Measurements from ENCODE around the gene P3H1. TPM values are rescaled to one million over a fixed set of nuclear protein-coding genes. Genes with fewer than 3 reads are reported as not detected.

The P3H1 gene
- total RNA-seq, 1 experiment from 2014 or later: 22.8 TPM

DNA sequence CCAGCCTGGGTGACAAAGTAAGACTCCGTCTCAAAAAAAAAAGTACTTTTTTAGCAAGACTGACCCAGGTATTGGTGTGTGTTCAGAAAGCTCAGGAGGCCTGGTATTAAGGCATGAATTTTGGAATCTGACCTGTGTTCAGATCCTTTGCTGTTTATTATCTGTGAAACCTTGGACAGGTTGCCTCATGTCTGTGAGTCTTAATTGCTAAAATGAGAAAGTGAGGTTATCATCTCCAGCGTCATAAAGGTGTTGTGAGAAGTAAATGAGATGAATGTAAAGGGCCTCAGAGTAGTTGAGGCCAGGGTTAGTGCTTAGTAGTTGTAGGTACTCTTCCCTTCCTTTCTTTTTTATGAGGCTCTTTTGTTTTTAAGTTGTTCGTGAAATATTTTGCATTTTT is 3.0 kb upstream of the P3H1 start:
- H3K36me3 ChIP-seq (ENCODE audit: low read depth): no peaks in the 10 kb centered on the region
- no peaks in the 10 kb centered on the region for H3K27me3 ChIP-seq (ENCODE audit: insufficient read depth, low read depth)
- no peaks in the 10 kb centered on the region for H3K9me3 ChIP-seq (ENCODE audit: insufficient read depth, low read depth)
- intact Hi-C loops (cut with micrococcal nuclease; ENCODE audit: unreplicated experiment): loop anchor here (10.0 kb wide), 2 partner anchors 645 to 1335 kb away; no protein-coding TSS in a partner anchor
- peaks cover 23% of the 10 kb centered on the region for H3K4me1 ChIP-seq (replicated peaks; ENCODE audit: insufficient read depth)
- no peak overlapping the region for H2AFZ ChIP-seq
- H3K4me3 ChIP-seq: no peak overlapping the region
- ChIA-PET POLR2A (ENCODE audit: unreplicated experiment) (no interaction called here), CTCF (no interaction called here)
- H3K27ac ChIP-seq: no peak overlapping the region
- no peaks in the 10 kb centered on the region for H3F3A ChIP-seq (ENCODE audit: insufficient read depth, low read depth)
- no peaks in the 10 kb centered on the region for H4K20me1 ChIP-seq (ENCODE audit: insufficient read depth)
- no peaks in the 10 kb centered on the region for H3K9me2 ChIP-seq (ENCODE audit: insufficient read depth)
- no peak for TF ChIP-seq CTCF (conservative IDR thresholded peaks at IDR 0.05)
- TF ChIP-seq EZH2 (IDR thresholded peaks at IDR 0.05; ENCODE audit: low read depth): no peak
- peaks cover 29% of the 10 kb centered on the region for H3K79me2 ChIP-seq (ENCODE audit: low read depth)
- no peak overlapping the region for H3K4me2 ChIP-seq
- BruUV-seq (replicated peaks): no TSS peak
- DNase-seq: no peak

DNA sequence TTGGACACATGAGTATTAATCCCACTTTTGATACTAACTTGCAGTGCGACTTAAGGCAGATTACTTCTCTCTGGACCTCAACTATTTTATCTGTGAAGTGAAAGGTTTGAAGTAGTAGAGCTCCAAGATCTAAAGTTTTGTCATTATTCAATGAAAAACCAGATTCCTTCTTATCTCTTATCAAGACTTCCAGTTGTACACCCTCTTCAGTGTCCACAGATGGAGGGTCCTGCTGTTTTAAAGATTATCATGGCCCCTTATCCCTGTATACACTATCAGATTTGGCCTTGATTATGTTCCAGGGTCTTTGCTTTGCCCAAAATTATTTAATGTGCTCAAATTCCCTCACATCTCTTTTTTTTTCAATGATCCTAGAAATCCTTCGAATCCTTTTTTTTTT is 1.3 kb upstream of the P3H1 start:
- H3K27me3 ChIP-seq (ENCODE audit: insufficient read depth, low read depth): no peaks in the 10 kb centered on the region
- no peak overlapping the region for H3K27ac ChIP-seq
- intact Hi-C loops (cut with micrococcal nuclease; ENCODE audit: unreplicated experiment): loop anchor here (10.0 kb wide), 1 partner anchor 1333 kb away; no protein-coding TSS in a partner anchor
- H4K20me1 ChIP-seq (ENCODE audit: insufficient read depth): no peaks in the 10 kb centered on the region
- ChIA-PET POLR2A (ENCODE audit: unreplicated experiment) (no interaction called here), CTCF (no interaction called here)
- peak overlapping the region; percentile 90 for H3K4me2 ChIP-seq
- DNase-seq: no peak
- H3K9me3 ChIP-seq (ENCODE audit: insufficient read depth, low read depth): no peaks in the 10 kb centered on the region
- H3K36me3 ChIP-seq (ENCODE audit: low read depth): no peaks in the 10 kb centered on the region
- peaks cover 30% of the 10 kb centered on the region for H3K79me2 ChIP-seq (ENCODE audit: low read depth)
- TF ChIP-seq CTCF (conservative IDR thresholded peaks at IDR 0.05) (no peak), EZH2 (IDR thresholded peaks at IDR 0.05; ENCODE audit: low read depth) (no peak)
- BruUV-seq (replicated peaks): no TSS peak
- H3F3A ChIP-seq (ENCODE audit: insufficient read depth, low read depth): no peaks in the 10 kb centered on the region
- H2AFZ ChIP-seq: peak overlapping the region; percentile 89
- H3K9me2 ChIP-seq (ENCODE audit: insufficient read depth): no peaks in the 10 kb centered on the region
- peaks cover 24% of the 10 kb centered on the region for H3K4me1 ChIP-seq (replicated peaks; ENCODE audit: insufficient read depth)
- peak overlapping the region; percentile 86 for H3K4me3 ChIP-seq

DNA sequence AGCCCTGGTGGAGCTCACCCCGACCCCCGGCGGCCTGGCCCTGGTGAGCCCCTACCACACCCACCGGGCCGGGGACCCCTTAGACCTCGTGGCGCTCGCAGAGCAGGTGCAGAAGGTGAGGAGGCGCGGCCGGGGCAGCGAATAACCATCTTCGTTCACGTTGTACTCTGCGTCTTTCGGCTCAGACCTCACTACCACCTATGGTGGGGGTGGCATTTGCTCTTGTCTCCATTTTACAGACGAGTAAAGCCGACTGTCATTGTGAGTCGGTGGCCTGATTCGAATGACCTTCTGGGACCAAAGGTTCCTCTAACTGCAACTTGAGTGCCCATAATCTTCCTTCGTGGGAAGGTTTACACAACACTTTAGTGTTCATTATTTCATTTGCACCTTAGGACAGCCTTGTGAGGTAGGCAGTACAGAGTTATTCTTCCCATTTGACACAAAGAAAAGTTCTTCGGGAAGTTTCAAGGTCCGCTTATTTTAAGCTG is 727 bp upstream of the P3H1 start:
- H3K27me3 ChIP-seq (ENCODE audit: insufficient read depth, low read depth): no peaks in the 10 kb centered on the region
- no peaks in the 10 kb centered on the region for H3K9me2 ChIP-seq (ENCODE audit: insufficient read depth)
- H3K4me1 ChIP-seq (replicated peaks; ENCODE audit: insufficient read depth): peaks cover 24% of the 10 kb centered on the region
- CTCF ChIA-PET: interaction anchor here (2.0 kb wide), 1 partner anchor 306 kb away, joined by 10 read pairs; no protein-coding TSS in a partner anchor
- H3K27ac ChIP-seq: no peak overlapping the region
- peak overlapping the region; percentile 89 for H2AFZ ChIP-seq
- H3K9me3 ChIP-seq (ENCODE audit: insufficient read depth, low read depth): no peaks in the 10 kb centered on the region
- no peak for DNase-seq
- H3F3A ChIP-seq (ENCODE audit: insufficient read depth, low read depth): no peaks in the 10 kb centered on the region
- BruUV-seq (replicated peaks): no TSS peak
- TF ChIP-seq CTCF (conservative IDR thresholded peaks at IDR 0.05) (no peak), EZH2 (IDR thresholded peaks at IDR 0.05; ENCODE audit: low read depth) (no peak)
- H4K20me1 ChIP-seq (ENCODE audit: insufficient read depth): no peaks in the 10 kb centered on the region
- intact Hi-C loops (cut with micrococcal nuclease; ENCODE audit: unreplicated experiment): loop anchor here (2.0 to 10.0 kb wide), 5 partner anchors 49 to 1333 kb away; partner anchors contain the start of genes ERMAP, GUCA2A and SVBP
- POLR2A ChIA-PET (ENCODE audit: unreplicated experiment): interaction anchor here (0.6 to 0.7 kb wide), 5 partner anchors 48 to 1088 kb away, joined by 3 to 8 read pairs (median 3); no protein-coding TSS in a partner anchor
- H3K4me3 ChIP-seq: peak overlapping the region; percentile 86
- peaks cover 30% of the 10 kb centered on the region for H3K79me2 ChIP-seq (ENCODE audit: low read depth)
- no peaks in the 10 kb centered on the region for H3K36me3 ChIP-seq (ENCODE audit: low read depth)
- peak overlapping the region; percentile 90 for H3K4me2 ChIP-seq
